ENCODE measurements around the gene DPF1.

DNA sequence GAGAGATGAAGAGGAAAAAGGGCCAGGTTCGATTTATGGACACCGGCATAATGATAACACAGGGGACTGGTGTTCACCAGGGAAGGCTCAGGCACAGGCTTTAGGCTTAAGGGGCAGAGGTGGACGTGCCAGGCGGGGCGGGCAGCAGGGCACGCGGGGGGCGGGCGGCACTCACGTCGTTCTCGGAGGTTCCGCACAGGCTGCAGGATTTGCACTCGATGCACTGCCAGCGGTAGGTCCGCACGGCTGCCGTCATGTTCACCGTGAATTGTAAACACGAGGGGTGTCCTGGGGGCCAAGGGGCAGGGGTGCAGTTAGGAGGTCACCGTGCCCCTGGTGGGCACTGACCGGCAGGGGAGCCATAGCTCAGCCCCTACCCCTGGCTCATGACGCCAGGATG, 10.6 kb downstream of the DPF1 start:
- TF ChIP-seq, protein P1, sequence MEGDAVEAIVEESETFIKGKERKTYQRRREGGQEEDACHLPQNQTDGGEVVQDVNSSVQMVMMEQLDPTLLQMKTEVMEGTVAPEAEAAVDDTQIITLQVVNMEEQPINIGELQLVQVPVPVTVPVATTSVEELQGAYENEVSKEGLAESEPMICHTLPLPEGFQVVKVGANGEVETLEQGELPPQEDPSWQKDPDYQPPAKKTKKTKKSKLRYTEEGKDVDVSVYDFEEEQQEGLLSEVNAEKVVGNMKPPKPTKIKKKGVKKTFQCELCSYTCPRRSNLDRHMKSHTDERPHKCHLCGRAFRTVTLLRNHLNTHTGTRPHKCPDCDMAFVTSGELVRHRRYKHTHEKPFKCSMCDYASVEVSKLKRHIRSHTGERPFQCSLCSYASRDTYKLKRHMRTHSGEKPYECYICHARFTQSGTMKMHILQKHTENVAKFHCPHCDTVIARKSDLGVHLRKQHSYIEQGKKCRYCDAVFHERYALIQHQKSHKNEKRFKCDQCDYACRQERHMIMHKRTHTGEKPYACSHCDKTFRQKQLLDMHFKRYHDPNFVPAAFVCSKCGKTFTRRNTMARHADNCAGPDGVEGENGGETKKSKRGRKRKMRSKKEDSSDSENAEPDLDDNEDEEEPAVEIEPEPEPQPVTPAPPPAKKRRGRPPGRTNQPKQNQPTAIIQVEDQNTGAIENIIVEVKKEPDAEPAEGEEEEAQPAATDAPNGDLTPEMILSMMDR (conservative IDR thresholded peaks at IDR 0.05; ENCODE audit: low read length) = no peak
- no peak for TF ChIP-seq EZH2phosphoT487 (IDR thresholded peaks at IDR 0.05; ENCODE audit: borderline replicate concordance, low read depth, low read length)
